Retinal pigment epithelial cell (primary cell): ENCODE results near the gene CAMSAP3.

Experiments
- DNase-seq: peaks from one replicate; pipeline ENCODE4 v3.0.0-alpha.2; 2010; ENCODE audit warnings: low read depth
- H3K4me3 ChIP-seq: 2 replicates; pipeline ENCODE4 v1.5.1; 2011; ENCODE audit warnings: mild to moderate bottlenecking, low read length, control low read depth, moderate library complexity
- CTCF ChIP-seq: conservative IDR thresholded peaks from 2 replicates; pipeline ENCODE4 v1.5.1; 2011; ENCODE audit warnings: low read depth, low read length, control low read depth, inconsistent platforms

Gene CAMSAP3

GRCh38 chr19:7652061-7652641, 56.5 kb downstream of the CAMSAP3 start:
- peak; percentile 98 for TF ChIP-seq CTCF
- H3K4me3 ChIP-seq, result peak overlapping the region; percentile 18
- peak; percentile 19 for DNase-seq

- no peak for DNase-seq
- no peak for TF ChIP-seq CTCF
- no peak overlapping the region for H3K4me3 ChIP-seq
Observed at GRCh38 chr19:7654401-7654800, 58.7 kb downstream of the CAMSAP3 start.

GRCh38 chr19:7655581-7655980, 59.9 kb downstream of the CAMSAP3 start:
- DNase-seq, result no peak
- no peak for TF ChIP-seq CTCF
- H3K4me3 ChIP-seq, result no peak overlapping the region

GRCh38 chr19:7657131-7657751, 61.6 kb downstream of the CAMSAP3 start:
- no peak for TF ChIP-seq CTCF
- DNase-seq, result no peak
- H3K4me3 ChIP-seq, result no peak overlapping the region

GRCh38 chr19:7658219-7658686, 62.6 kb downstream of the CAMSAP3 start:
- H3K4me3 ChIP-seq, result no peak overlapping the region
- TF ChIP-seq CTCF, result no peak
- no peak for DNase-seq

GRCh38 chr19:7661744-7662538, 66.3 kb downstream of the CAMSAP3 start:
- H3K4me3 ChIP-seq, result no peak overlapping the region
- no peak for DNase-seq
- no peak for TF ChIP-seq CTCF
